Osteoblast (primary cell): Measurements from ENCODE around the gene ARHGAP15. TPM values are rescaled to one million over a fixed set of nuclear protein-coding genes. Genes with fewer than 3 reads are reported as not detected.

Experiments
- DNase-seq: peaks from one replicate; pipeline ENCODE4 v3.0.0; 2011; ENCODE audit warnings: low spot score, mixed read lengths; ENCODE audit not compliant: insufficient read length; ENCODE audit errors: missing footprints
- H2AFZ ChIP-seq: 2 replicates; pipeline ENCODE4 v1.6.0; 2011; ENCODE audit warnings: mild to moderate bottlenecking, low read length
- H3K27ac ChIP-seq: 2 replicates; pipeline ENCODE4 v1.5.1; 2011; ENCODE audit warnings: mild to moderate bottlenecking, low read depth, low read length, moderate library complexity
- H3K27me3 ChIP-seq: 2 replicates; pipeline ENCODE4 v1.6.0; 2012; ENCODE audit warnings: mild to moderate bottlenecking, control low read depth, inconsistent platforms, low read length, moderate library complexity; ENCODE audit not compliant: insufficient read depth
- H3K36me3 ChIP-seq: 2 replicates; pipeline ENCODE4 v1.5.1; 2011; ENCODE audit warnings: mild to moderate bottlenecking, low read length, control low read depth, moderate library complexity; ENCODE audit not compliant: insufficient read depth
- H3K4me1 ChIP-seq: 2 replicates; pipeline ENCODE4 v1.5.1; 2011; ENCODE audit warnings: mild to moderate bottlenecking, low read length, control low read depth, moderate library complexity; ENCODE audit not compliant: insufficient read depth
- H3K4me2 ChIP-seq: 2 replicates; pipeline ENCODE4 v1.6.0; 2011; ENCODE audit warnings: mild to moderate bottlenecking, low read length; ENCODE audit not compliant: insufficient read depth
- H3K4me3 ChIP-seq: fragments of 200-600 bp; sonication (generic); 3 replicates; pipeline ENCODE4 v1.5.1; 2012; ENCODE audit warnings: mild to moderate bottlenecking, low read length, inconsistent platforms; ENCODE audit not compliant: insufficient read depth
- H3K79me2 ChIP-seq: 2 replicates; pipeline ENCODE4 v1.6.0; 2012; ENCODE audit warnings: mild to moderate bottlenecking, low read length, control low read depth, inconsistent platforms; ENCODE audit not compliant: insufficient read depth
- H3K9me3 ChIP-seq: 2 replicates; pipeline ENCODE4 v1.5.1; 2011; ENCODE audit warnings: low read depth, low read length, control low read depth
- H4K20me1 ChIP-seq: 2 replicates; pipeline ENCODE4 v1.6.0; 2012; ENCODE audit warnings: mild to moderate bottlenecking, low read length, control low read depth; ENCODE audit not compliant: insufficient read depth
- CTCF ChIP-seq: IDR thresholded peaks from 2 replicates; pipeline ENCODE4 v1.5.1; 2011; ENCODE audit warnings: mild to moderate bottlenecking, low read depth, low read length, moderate library complexity; ENCODE audit errors: extremely low read depth
- total RNA-seq: library from RNA; depleted of rRNA; stranded (reverse); fragments of >200 nt; gene quantifications from 2 replicates; pipeline ENCODE4 v1.2.3, GENCODE V29; 2012

Gene ARHGAP15
- total RNA-seq, 1 donor = 2.2 TPM

GRCh38 chr2:143259368-143259958, 130.2 kb downstream of the ARHGAP15 start:
- no peak overlapping the region for H3K27ac ChIP-seq

GRCh38 chr2:143261986-143262385, 132.8 kb downstream of the ARHGAP15 start:
- no peak for DNase-seq
- Histone ChIP-seq H4K20me1 (no peaks in the 10 kb centered on the region), H3K79me2 (no peaks in the 10 kb centered on the region), H3K27me3 (no peaks in the 10 kb centered on the region), H3K36me3 (no peaks in the 10 kb centered on the region), H3K4me2 (no peak overlapping the region), H2AFZ (no peak overlapping the region), H3K4me1 (peaks cover 3% of the 10 kb centered on the region), H3K9me3 (no peaks in the 10 kb centered on the region), H3K4me3 (no peak overlapping the region), H3K27ac (no peak overlapping the region)
- TF ChIP-seq CTCF = no peak

More at GRCh38 chr2:143259368-143259958, 130.2 kb downstream of the ARHGAP15 start:
- H2AFZ ChIP-seq = peak overlapping the region; percentile 84
- H3K36me3 ChIP-seq = no peaks in the 10 kb centered on the region
- peaks cover 3% of the 10 kb centered on the region for H3K4me1 ChIP-seq
- no peaks in the 10 kb centered on the region for H3K27me3 ChIP-seq
- H4K20me1 ChIP-seq = no peaks in the 10 kb centered on the region
- peak overlapping the region; percentile 70 for H3K4me2 ChIP-seq
- DNase-seq = no peak
- peak overlapping the region; percentile 50 for H3K4me3 ChIP-seq
- peak; percentile 82 for TF ChIP-seq CTCF
- H3K79me2 ChIP-seq = no peaks in the 10 kb centered on the region
- no peaks in the 10 kb centered on the region for H3K9me3 ChIP-seq

GRCh38 chr2:143262389-143262788, 133.2 kb downstream of the ARHGAP15 start:
- no peak for TF ChIP-seq CTCF
- no peak overlapping the region for H3K4me2 ChIP-seq
- DNase-seq = no peak
- H3K27me3 ChIP-seq = no peaks in the 10 kb centered on the region
- H2AFZ ChIP-seq = no peak overlapping the region
- no peak overlapping the region for H3K4me3 ChIP-seq
- H3K36me3 ChIP-seq = no peaks in the 10 kb centered on the region
- H4K20me1 ChIP-seq = no peaks in the 10 kb centered on the region
- H3K4me1 ChIP-seq = peaks cover 3% of the 10 kb centered on the region
- H3K79me2 ChIP-seq = no peaks in the 10 kb centered on the region
- H3K27ac ChIP-seq = no peak overlapping the region
- H3K9me3 ChIP-seq = no peaks in the 10 kb centered on the region

- peaks cover 3% of the 10 kb centered on the region for H3K4me1 ChIP-seq
- H3K4me2 ChIP-seq = no peak overlapping the region
- no peak overlapping the region for H3K4me3 ChIP-seq
- H3K27ac ChIP-seq = no peak overlapping the region
- no peak overlapping the region for H2AFZ ChIP-seq
- no peak for DNase-seq
- peak; percentile 16 for TF ChIP-seq CTCF
- no peaks in the 10 kb centered on the region for H3K79me2 ChIP-seq
- no peaks in the 10 kb centered on the region for H3K36me3 ChIP-seq
- no peaks in the 10 kb centered on the region for H4K20me1 ChIP-seq
- no peaks in the 10 kb centered on the region for H3K9me3 ChIP-seq
- H3K27me3 ChIP-seq = no peaks in the 10 kb centered on the region
Observed at GRCh38 chr2:143263066-143263625, 133.9 kb downstream of the ARHGAP15 start.
